ENCODE data around the gene XPR1.
"Not testable (repeated sequence)": the region's sequence is repeated elsewhere in the genome, so short reads cannot be mapped to it uniquely, and the experiment has no call there.

The XPR1 gene

DNA sequence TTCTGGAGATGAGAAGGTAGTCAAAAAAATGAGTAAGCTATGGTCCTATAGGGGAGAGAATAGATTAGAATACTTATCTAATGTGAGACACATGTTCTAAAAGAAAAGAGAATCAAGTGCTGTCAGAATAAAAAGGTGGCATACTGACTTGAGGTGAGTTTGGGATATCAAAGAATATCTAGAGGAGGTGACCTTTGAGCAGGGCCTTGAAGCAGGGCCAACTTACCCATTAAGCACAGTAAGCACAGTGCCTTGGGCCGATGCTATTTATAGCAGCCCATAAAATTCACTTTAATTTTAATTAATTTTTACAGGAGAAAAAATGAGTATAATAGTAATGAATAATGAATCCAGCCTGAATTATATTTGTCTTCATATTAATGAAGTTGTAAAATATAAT lies 92.2 kb downstream of the XPR1 start:
- DNase-seq: no peak

DNA sequence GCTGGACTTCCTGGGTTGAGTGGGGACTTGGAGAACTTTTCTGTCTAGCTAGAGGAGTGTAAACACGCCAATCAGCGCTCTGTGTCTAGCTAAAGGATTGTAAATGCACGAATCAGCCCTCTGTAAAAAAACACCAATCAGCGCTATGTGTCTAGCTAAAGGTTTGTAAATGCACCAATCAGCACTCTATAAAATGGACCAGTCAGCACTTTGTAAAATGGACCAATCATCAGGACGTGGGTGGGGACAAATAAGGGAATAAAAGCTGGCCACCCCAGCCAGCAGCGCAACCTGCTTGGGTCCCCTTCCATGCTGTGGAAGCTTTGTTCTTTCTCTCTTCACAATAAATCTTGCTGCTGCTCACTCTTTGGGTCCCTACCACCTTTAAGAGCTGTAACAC lies 94.2 kb downstream of the XPR1 start:
- DNase-seq: not testable (repeated sequence)

DNA sequence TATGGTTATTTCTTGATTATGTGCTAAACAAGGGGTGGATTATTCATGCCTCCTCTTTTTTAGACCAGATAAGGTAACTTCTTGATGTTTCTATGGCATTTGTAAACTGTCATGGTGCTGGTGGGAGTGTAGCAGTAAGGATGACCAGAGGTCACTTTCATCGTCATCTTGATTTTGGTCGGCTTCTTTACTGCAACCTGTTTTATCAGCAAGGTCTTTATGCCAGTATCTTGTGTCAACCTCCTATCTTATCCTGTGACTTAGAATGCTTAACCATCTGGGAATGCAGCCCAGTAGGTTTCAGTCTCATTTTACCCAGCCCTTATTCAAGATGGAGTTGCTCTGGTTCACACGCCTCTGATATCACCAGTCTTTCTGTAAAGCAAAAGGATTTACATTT lies 95.9 kb downstream of the XPR1 start:
- not testable (repeated sequence) for DNase-seq

- DNase-seq: no peak
Measured at GRCh38 chr1:180728472-180729106, 96.8 kb downstream of the XPR1 start.

DNA sequence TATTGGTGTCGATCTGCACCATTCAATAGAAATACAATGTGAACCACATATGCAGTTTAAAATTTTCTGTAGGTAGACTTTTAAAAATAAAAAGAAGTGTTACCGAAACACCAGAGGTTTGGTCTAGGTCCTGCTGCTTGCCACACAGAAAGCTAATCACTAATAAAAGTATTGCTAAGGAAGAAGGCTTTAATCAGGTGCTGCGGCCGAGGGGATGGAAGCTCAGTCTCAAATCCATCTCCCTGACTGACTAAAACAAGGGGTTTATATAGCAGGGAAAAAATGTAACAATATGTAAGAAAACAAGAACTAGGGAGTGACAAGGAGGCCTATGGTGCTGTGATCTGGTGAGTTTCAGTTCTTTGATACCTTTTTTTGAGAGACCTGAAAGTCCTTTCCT lies 99.3 kb downstream of the XPR1 start:
- no peak for DNase-seq

DNA sequence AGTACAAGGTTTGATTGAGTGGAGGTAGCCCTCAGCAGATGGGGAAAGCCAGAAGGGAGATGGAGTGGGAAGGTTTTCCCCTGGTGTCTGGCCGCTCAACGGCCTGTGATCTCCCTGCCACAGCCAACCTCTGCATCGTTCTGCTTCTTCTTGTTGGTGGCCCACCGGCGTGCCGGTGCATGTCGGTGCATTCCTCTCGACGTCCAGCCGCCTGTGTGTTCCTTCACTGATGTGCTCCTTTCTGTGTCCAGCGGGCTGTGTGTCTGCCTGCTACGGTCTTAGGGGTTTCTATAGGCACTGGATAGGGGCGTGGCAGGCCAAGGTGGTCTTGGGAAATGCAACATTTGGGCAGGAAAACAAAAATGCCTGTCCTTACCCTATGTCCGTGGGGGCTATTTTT lies 101.0 kb downstream of the XPR1 start:
- no peak for DNase-seq

GRCh38 chr1:180734366-180734765 lies 102.5 kb downstream of the XPR1 start:
- DNase-seq: no peak

DNA sequence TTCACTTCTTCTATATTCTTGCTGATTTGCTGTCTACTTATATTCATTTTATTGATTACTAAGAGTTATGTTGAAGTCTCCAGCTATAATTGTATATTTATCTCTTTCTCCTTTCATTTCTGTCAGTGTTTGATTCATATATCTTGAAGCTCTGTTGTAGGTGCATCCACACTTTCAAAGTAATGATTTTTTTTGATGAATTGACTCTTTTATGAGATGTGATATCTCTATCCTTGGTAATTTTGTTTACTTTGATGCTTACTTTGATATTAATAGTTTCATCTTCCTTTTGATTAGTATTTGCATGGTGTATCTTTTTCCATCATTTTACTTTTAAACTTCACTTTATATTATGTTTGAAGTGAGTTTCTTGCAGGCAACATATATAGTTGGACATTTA lies 110.8 kb downstream of the XPR1 start:
- no peak for DNase-seq

DNA sequence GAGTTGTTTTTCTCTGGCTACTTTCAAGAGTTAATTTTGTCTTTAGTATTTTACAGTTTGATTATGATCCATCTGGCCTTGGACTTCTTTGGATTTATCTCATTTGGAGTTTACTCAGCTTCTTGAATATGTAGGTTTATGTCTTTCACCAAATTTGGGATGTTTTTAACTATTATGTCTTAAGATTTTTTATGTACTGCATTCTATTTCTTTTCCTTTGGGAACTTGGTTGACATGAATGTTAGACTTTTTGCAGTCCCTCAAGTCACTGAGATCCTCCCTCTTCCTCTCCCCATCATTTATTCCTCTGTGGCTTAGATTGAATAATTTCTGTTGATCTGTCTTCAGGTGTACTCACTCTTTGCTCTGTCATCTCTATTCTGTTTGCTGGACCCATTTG lies 112.0 kb downstream of the XPR1 start:
- DNase-seq: no peak

DNA sequence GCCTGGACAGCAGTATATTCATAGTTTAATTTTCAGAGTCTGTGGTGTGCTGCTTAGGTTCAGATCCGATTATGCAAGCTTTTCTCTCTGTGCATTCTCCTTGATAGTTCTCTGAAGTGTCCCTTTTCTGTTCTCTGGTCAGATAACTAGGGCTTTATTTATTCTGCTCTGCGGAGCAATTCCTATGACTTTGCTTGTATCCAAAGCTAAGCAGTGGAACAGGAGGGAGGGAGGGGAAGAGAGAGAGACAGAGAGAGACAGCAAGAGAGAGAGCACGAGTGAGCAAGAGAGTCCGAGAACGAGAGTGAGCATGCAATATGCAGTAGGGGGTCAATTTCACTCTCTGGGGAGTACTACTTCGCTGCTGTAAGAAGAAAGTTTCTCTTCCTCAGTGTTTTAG lies 113.3 kb downstream of the XPR1 start:
- DNase-seq: no peak

DNA sequence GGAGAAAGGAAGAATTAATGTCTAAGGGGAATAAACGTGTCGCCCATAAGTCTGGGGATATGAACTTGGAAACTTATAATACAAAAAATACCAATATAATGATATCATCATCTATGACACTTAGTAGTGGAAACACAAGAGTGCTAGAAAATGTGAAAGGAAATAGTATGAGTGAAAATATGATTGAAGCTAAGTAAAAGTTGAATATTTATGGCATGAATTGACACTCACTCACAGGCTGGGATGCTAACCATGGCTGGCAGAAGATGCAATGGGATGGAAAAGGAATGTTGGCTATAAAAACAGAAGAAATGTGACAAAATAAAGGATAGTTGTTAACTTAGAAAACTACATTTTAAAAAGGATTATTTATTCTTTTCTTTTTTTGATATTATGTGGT lies 120.1 kb downstream of the XPR1 start:
- DNase-seq: no peak

DNA sequence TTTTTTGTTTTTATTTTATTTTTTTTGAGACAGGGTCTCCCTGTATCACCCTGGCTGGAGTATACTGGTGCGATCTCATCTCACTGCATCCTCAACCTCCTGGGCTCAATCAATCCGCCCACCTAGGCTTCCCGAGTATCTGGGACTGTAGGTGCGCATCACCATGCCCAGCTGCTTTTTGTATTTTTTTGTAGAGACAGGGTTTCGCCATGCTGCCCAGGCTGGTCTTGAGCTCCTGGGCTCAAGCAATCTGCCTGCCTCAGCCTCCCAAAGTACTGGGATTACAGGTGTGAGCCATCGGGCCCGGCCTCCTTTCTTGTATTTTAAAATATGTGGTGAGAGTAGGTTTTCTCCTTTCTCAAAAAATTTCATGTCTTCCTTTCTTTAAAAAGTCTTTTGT lies 122.6 kb downstream of the XPR1 start:
- no peak for DNase-seq

GRCh38 chr1:180757657-180758056 lies 125.8 kb downstream of the XPR1 start:
- no peak for DNase-seq

- no peak for DNase-seq
Measured at GRCh38 chr1:180762796-180763195, 131.0 kb downstream of the XPR1 start.

GRCh38 chr1:180765151-180765550 lies 133.3 kb downstream of the XPR1 start:
- DNase-seq: no peak

GRCh38 chr1:180769889-180770288 lies 138.1 kb downstream of the XPR1 start:
- DNase-seq: no peak

- no peak for DNase-seq
Measured at GRCh38 chr1:180773210-180773865, 141.5 kb downstream of the XPR1 start.

DNA sequence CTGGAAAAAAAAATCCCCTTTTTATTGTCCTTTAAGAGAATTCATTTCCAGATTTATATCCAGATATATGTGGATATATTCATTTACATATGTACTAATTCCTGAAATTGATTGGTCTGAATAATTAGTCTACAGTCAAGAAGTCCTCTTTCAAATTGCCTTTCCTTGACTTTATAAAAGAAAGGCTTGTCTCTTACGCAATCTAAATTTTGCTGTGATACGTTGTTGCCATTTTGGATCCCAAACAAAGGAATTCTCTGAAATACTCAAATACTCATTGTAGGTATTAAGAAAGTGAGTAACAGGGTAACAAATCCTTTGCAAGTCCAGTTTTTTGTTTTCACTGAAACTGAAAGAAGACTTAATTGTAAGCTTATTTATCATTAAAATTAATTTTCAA lies 144.0 kb downstream of the XPR1 start:
- DNase-seq: no peak

- peak; percentile 43 for DNase-seq
Measured at GRCh38 chr1:180777072-180777689, 145.4 kb downstream of the XPR1 start.

GRCh38 chr1:180778782-180779398 lies 147.1 kb downstream of the XPR1 start:
- DNase-seq: no peak

DNA sequence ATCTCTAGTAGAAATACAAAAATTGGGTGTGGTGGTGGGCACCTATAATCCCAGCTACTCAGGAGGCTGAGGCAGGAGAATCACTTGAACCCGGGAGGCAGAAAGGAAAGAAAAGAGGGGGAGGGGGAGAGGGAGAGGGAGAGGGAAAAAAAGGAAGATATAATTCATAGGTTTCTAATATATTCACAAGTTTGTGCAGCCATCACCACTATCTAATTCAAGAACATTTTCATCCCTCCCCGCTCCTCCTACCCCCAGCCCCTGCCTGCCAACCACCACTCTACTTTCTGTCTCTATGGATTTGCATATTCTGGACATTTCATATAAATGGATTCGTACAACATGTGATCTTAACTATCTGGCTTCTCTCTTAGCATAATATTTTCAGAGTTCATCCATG lies 147.8 kb downstream of the XPR1 start:
- no peak for DNase-seq

DNA sequence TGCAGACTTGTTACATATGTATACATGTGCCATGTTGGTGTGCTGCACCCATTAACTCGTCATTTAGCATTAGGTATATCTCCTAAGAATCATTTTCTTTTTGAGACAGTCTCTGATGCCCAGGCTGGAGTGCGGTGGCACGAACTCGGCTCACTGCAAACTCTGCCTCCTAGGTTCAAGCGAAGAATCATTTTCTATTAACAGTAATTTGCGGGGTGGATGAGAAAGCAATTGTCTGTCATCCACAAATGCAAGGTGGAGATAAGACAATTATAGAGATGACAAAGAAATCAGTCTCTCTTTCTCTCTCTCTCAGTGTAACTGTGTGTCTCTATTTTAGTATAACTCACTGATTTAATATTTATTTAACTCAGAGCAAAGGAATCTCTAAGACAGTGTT lies 149.9 kb downstream of the XPR1 start:
- DNase-seq: no peak

GRCh38 chr1:180785291-180785690 lies 153.5 kb downstream of the XPR1 start:
- DNase-seq: no peak

DNA sequence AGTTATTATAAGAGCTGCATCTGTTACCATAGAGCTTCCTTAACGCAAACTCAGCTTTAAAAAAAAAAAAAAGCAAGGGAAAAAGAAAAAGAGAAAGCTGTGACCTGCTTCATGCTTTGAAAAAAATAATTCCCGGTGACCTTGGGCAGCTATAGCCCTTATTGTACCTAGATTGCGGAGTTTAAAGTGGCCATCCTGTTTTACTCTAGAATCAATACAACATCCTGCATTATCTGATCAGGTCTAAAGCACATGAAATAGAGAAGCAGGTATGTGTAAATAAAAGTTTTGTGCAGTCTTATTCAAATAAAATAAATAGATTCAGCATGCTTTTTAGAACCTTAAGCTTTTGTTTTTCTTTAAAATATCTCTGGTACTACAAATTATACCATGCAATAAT lies 154.1 kb downstream of the XPR1 start:
- DNase-seq: no peak
